Trophoblast cell (in vitro differentiated cells and primary cell): ENCODE results near the gene ANKIB1.

Experiments
- DNase-seq, 2 donors: peaks; one replicate each; pipeline ENCODE4 v3.0.0-alpha.2; 2016
- H2AFZ ChIP-seq: 2 replicates; pipeline ENCODE4 v1.6.1; 2013; ENCODE audit warnings: low read length, moderate library complexity, mild to moderate bottlenecking; ENCODE audit not compliant: insufficient read depth, poor library complexity
- H2AK5ac ChIP-seq: 2 replicates; pipeline ENCODE4 v1.6.1; 2013; ENCODE audit warnings: mild to moderate bottlenecking, low read length
- H2BK120ac ChIP-seq: 2 replicates; pipeline ENCODE4 v1.6.1; 2013; ENCODE audit warnings: low read length, mild to moderate bottlenecking, moderate library complexity; ENCODE audit not compliant: insufficient read depth, poor library complexity
- H2BK12ac ChIP-seq: 2 replicates; pipeline ENCODE4 v1.6.1; 2013; ENCODE audit warnings: mild to moderate bottlenecking, low read length, moderate library complexity
- H2BK5ac ChIP-seq: 2 replicates; pipeline ENCODE4 v1.6.1; 2013; ENCODE audit warnings: low read length, low read depth, moderate library complexity, mild to moderate bottlenecking; ENCODE audit not compliant: poor library complexity
- H3K14ac ChIP-seq: 2 replicates; pipeline ENCODE4 v1.6.1; 2013; ENCODE audit warnings: mild to moderate bottlenecking, low read length
- H3K18ac ChIP-seq: 2 replicates; pipeline ENCODE4 v1.6.1; 2013; ENCODE audit warnings: mild to moderate bottlenecking, low read length
- H3K23ac ChIP-seq: 2 replicates; pipeline ENCODE4 v1.6.1; 2013; ENCODE audit warnings: low read length
- H3K27ac ChIP-seq: 2 replicates; pipeline ENCODE4 v1.5.1; 2013; ENCODE audit warnings: low read depth, mild to moderate bottlenecking, inconsistent platforms, low read length, moderate library complexity
- H3K27me3 ChIP-seq: 2 replicates; pipeline ENCODE4 v1.6.1; 2013; ENCODE audit warnings: inconsistent platforms, mild to moderate bottlenecking, low read length, moderate library complexity; ENCODE audit not compliant: insufficient read depth
- H3K36me3 ChIP-seq, 2 experiments: 1 replicate in 1 of 2; 2 replicates in 1 of 2; pipeline ENCODE4 v1.6.1; 2013; ENCODE audit warnings: low read length in 2 of 2, mild to moderate bottlenecking in 2 of 2, moderate library complexity in 1 of 2; ENCODE audit not compliant: insufficient read depth in 2 of 2, control insufficient read depth in 1 of 2
- H3K4ac ChIP-seq: 2 replicates; pipeline ENCODE4 v1.6.1; 2013; ENCODE audit warnings: low read depth, mild to moderate bottlenecking, low read length, moderate library complexity
- H3K4me1 ChIP-seq, 2 experiments: 1 replicate in 1 of 2; 2 replicates in 1 of 2; pipeline ENCODE4 v1.6.1; 2013; ENCODE audit warnings: low read length in 2 of 2, mild to moderate bottlenecking in 2 of 2, moderate library complexity in 1 of 2; ENCODE audit not compliant: insufficient read depth in 2 of 2, control insufficient read depth in 1 of 2
- H3K4me2 ChIP-seq: 2 replicates; pipeline ENCODE4 v1.6.1; 2013; ENCODE audit warnings: inconsistent platforms, mild to moderate bottlenecking, low read length, moderate library complexity
- H3K4me3 ChIP-seq: 2 replicates; pipeline ENCODE4 v1.5.1; 2013; ENCODE audit warnings: mild to moderate bottlenecking, low read depth, low read length, inconsistent platforms
- H3K79me1 ChIP-seq: one replicate; pipeline ENCODE4 v1.6.1; 2013; ENCODE audit warnings: low read length
- H3K79me2 ChIP-seq: 2 replicates; pipeline ENCODE4 v1.6.1; 2013; ENCODE audit warnings: low read length, mild to moderate bottlenecking; ENCODE audit not compliant: control insufficient read depth, insufficient read depth, poor library complexity
- H3K9ac ChIP-seq: 2 replicates; pipeline ENCODE4 v1.6.1; 2013; ENCODE audit warnings: mild to moderate bottlenecking, low read length
- H3K9me3 ChIP-seq: 2 replicates; pipeline ENCODE4 v1.6.1; 2013; ENCODE audit warnings: low read depth, mild to moderate bottlenecking, control low read depth, inconsistent platforms, low read length; ENCODE audit not compliant: insufficient read depth
- H4K12ac ChIP-seq: 2 replicates; pipeline ENCODE4 v1.6.1; 2013; ENCODE audit warnings: low read depth, mild to moderate bottlenecking, low read length, moderate library complexity
- H4K8ac ChIP-seq: 2 replicates; pipeline ENCODE4 v1.6.1; 2013; ENCODE audit warnings: low read depth, mild to moderate bottlenecking, low read length, moderate library complexity
- H4K91ac ChIP-seq: one replicate; pipeline ENCODE4 v1.6.1; 2013; ENCODE audit warnings: low read depth, mild to moderate bottlenecking, low read length, moderate library complexity
- WGBS: extraction: QIAGEN DNeasy Blood & Tissue Kit; methylation state at CpG from one replicate; pipeline ENCODE4 v1.1.7; 2013; ENCODE audit warnings: missing lambda C conversion rate; ENCODE audit not compliant: insufficient read length, insufficient coverage; ENCODE audit errors: extremely low coverage; 5-methylcytosine and 5-hydroxymethylcytosine counted together

The ANKIB1 gene

GRCh38 chr7:92325173-92325572 is 79.4 kb downstream of the ANKIB1 start:
- Histone ChIP-seq H3K4me1 (no peaks in the 10 kb centered on the region), H3K4me3 (no peak overlapping the region), H3K36me3 (no peaks in the 10 kb centered on the region), H4K8ac (no peak overlapping the region), H3K4me2 (no peak overlapping the region), H3K9ac (no peak overlapping the region), H3K23ac (no peak overlapping the region), H3K14ac (no peak overlapping the region), H3K9me3 (no peaks in the 10 kb centered on the region), H4K91ac (no peak overlapping the region), H4K12ac (no peak overlapping the region), H3K79me2 (no peaks in the 10 kb centered on the region), H2AK5ac (no peak overlapping the region), H3K79me1 (no peaks in the 10 kb centered on the region), H2BK120ac (no peak overlapping the region), H3K18ac (no peak overlapping the region), H2AFZ (no peak overlapping the region), H3K27ac (no peak overlapping the region), H3K27me3 (no peaks in the 10 kb centered on the region), H2BK5ac (no peak overlapping the region), H2BK12ac (no peak overlapping the region), H3K4ac (no peak overlapping the region)
- DNase-seq, result peak in 1 of 2 donors; percentile 1
- no CpG with 5 or more reads among the region's 1 CpG for WGBS

DNA sequence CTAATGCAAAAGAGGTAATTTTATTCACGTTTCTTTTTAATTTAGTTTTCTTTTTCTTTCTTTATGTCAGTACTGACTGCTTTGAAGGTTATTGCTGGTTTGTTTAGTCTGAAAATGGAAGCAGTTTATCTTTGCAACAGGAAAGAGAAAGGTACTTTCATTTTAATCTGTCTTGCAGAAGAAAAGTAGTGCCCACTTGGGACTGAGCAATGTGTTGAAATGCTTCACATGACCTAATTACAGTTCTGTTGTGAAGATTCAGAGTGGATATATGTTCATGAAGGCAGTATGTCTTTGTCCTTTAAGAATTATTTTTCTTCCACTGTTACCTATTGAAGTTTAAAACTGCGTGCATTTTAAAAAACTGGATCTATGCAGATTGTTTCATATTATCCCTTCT is 80.1 kb downstream of the ANKIB1 start:
- Histone ChIP-seq H3K4me3 (no peak overlapping the region), H3K14ac (no peak overlapping the region), H3K27me3 (no peaks in the 10 kb centered on the region), H2AK5ac (no peak overlapping the region), H3K4ac (no peak overlapping the region), H3K36me3 (no peaks in the 10 kb centered on the region), H2BK12ac (no peak overlapping the region), H3K79me2 (no peaks in the 10 kb centered on the region), H3K9me3 (no peaks in the 10 kb centered on the region), H4K91ac (no peak overlapping the region), H3K79me1 (no peaks in the 10 kb centered on the region), H4K12ac (no peak overlapping the region), H3K4me2 (no peak overlapping the region), H3K27ac (no peak overlapping the region), H2BK120ac (no peak overlapping the region), H3K4me1 (no peaks in the 10 kb centered on the region), H2AFZ (no peak overlapping the region), H3K18ac (no peak overlapping the region), H4K8ac (no peak overlapping the region), H2BK5ac (no peak overlapping the region), H3K23ac (no peak overlapping the region), H3K9ac (no peak overlapping the region)
- DNase-seq, result no peak
- WGBS, result no CpG with 5 or more reads among the region's 2 CpGs

- Histone ChIP-seq H4K8ac (no peak overlapping the region), H3K14ac (no peak overlapping the region), H4K12ac (no peak overlapping the region), H3K4me1 (no peaks in the 10 kb centered on the region), H2BK5ac (no peak overlapping the region), H3K27ac (no peak overlapping the region), H3K36me3 (no peaks in the 10 kb centered on the region), H3K4me3 (no peak overlapping the region), H3K18ac (no peak overlapping the region), H3K79me2 (no peaks in the 10 kb centered on the region), H3K4me2 (no peak overlapping the region), H2AK5ac (no peak overlapping the region), H3K23ac (no peak overlapping the region), H3K4ac (no peak overlapping the region), H2AFZ (no peak overlapping the region), H3K27me3 (no peaks in the 10 kb centered on the region), H4K91ac (no peak overlapping the region), H2BK12ac (no peak overlapping the region), H2BK120ac (no peak overlapping the region), H3K79me1 (no peaks in the 10 kb centered on the region), H3K9ac (no peak overlapping the region), H3K9me3 (no peaks in the 10 kb centered on the region)
- no peak for DNase-seq
- no CpG with 5 or more reads among the region's 4 CpGs for WGBS
These were observed 85.2 kb downstream of the ANKIB1 start for GRCh38 chr7:92330835-92331438.

DNA sequence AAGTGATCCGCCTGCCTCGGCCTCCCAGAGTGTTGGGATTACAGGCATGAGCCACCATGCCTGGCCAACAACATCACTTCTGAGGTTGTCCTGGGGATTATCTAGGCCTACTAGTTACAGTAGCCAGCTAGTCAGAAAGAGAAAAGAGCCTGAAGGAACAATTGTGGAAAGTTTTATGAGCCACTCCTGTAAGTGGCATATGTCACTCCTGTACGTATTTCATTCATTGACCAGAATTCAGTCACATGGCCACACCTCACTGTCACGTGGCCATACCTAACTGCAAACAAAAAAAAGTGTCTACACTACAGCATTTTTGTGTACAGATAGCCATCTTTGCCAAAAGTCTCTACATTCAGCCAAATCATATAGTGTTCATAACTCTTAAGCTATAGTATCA is 85.7 kb downstream of the ANKIB1 start:
- no peaks in the 10 kb centered on the region for H3K4me1 ChIP-seq
- no peak overlapping the region for H2BK5ac ChIP-seq
- H4K91ac ChIP-seq, result no peak overlapping the region
- no peak overlapping the region for H3K18ac ChIP-seq
- no peak overlapping the region for H3K4ac ChIP-seq
- H4K8ac ChIP-seq, result no peak overlapping the region
- no peaks in the 10 kb centered on the region for H3K27me3 ChIP-seq
- no peak overlapping the region for H2BK120ac ChIP-seq
- H3K79me1 ChIP-seq, result no peaks in the 10 kb centered on the region
- H2AFZ ChIP-seq, result no peak overlapping the region
- H2BK12ac ChIP-seq, result no peak overlapping the region
- H3K4me2 ChIP-seq, result no peak overlapping the region
- H3K36me3 ChIP-seq, result no peaks in the 10 kb centered on the region
- no peaks in the 10 kb centered on the region for H3K79me2 ChIP-seq
- no peak overlapping the region for H3K14ac ChIP-seq
- no peak overlapping the region for H3K4me3 ChIP-seq
- H3K9ac ChIP-seq, result no peak overlapping the region
- WGBS, result no CpG with 5 or more reads among the region's 4 CpGs
- no peak overlapping the region for H3K23ac ChIP-seq
- H3K9me3 ChIP-seq, result no peaks in the 10 kb centered on the region
- no peak overlapping the region for H3K27ac ChIP-seq
- H4K12ac ChIP-seq, result no peak overlapping the region
- no peak overlapping the region for H2AK5ac ChIP-seq
- no peak for DNase-seq
